NCI-H2107 treated with DMSO at 0.1 percent for 48 hours (cell line): ENCODE data around the gene OR2A2.
"Not testable (repeated sequence)": the region's sequence is repeated elsewhere in the genome, so short reads cannot be mapped to it uniquely, and the experiment has no call there.

Experiments
- DNase-seq: peaks from one replicate; lab custom pipeline; 2025; ENCODE audit not compliant: unreplicated experiment; lab: John Stamatoyannopoulos, UW

Gene OR2A2

GRCh38 chr7:144109283-144109682, at the start of gene OR2A2:
OR2A2 (plus strand) TSS chr7:144109583; CDS start chr7:144109583, 0 bp downstream.
- no peak for DNase-seq

DNA sequence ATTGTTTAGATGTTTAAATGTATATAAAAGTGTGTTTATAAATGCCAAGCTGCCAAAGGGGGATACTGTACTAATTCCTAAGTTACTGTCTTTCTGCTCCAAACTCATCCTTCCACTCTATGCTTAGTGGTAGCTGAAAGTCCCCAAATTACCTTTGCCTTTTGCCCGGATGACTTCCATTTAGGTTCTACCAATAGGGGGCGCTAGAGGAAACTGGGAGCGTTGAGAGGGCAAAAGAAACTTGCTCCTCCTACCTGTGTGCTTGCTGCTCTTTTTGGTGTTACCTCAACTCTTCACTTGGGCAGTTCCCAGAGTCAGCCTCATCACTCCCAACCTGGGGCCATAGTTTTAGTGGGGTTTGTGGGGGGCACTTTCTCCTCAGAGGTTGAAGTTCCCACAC, 45.7 kb upstream of the OR2A2 start:
- DNase-seq: no peak

GRCh38 chr7:144069511-144069910, 39.9 kb upstream of the OR2A2 start, which contains the start of gene OR2A25:
OR2A25 (plus strand) TSS chr7:144069811; CDS start chr7:144074220, 4,409 bp downstream.
- no peak for DNase-seq

GRCh38 chr7:144069953-144070352, 39.4 kb upstream of the OR2A2 start:
- no peak for DNase-seq

- no peak for DNase-seq
Observed at GRCh38 chr7:144074374-144074773, 35.0 kb upstream of the OR2A2 start.

DNA sequence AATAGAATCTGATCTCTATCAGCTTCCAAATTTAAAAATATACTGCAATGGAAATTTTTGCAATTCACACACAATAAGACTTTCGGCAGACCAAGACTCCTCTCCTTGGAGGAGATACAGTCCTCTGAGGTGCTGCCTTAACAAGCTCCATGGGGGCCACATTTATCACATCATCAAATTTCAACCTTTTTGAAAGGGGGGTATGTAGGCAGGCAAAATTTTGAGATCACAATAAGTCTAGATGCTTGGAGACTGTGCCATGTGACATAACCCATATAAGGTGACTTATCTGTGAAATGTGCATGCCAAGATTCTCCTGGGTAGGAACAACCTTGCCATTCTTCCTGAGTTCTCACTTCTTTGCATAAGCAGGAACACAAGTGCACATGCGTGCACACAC, 23.4 kb upstream of the OR2A2 start, which contains the start of gene OR2A12:
Gene OR2A12, plus strand, starts transcription at position 301 of the 400 bp plus-strand sequence. CDS start 8,830 bp downstream, outside the sequence.
- DNase-seq: no peak

GRCh38 chr7:144086730-144087129, 22.7 kb upstream of the OR2A2 start:
- no peak for DNase-seq

GRCh38 chr7:144087230-144087629, 22.2 kb upstream of the OR2A2 start:
- no peak for DNase-seq

- DNase-seq: no peak
Observed at GRCh38 chr7:144090667-144091066, 18.7 kb upstream of the OR2A2 start.

GRCh38 chr7:144098776-144099175, 10.6 kb upstream of the OR2A2 start:
- DNase-seq: no peak

DNA sequence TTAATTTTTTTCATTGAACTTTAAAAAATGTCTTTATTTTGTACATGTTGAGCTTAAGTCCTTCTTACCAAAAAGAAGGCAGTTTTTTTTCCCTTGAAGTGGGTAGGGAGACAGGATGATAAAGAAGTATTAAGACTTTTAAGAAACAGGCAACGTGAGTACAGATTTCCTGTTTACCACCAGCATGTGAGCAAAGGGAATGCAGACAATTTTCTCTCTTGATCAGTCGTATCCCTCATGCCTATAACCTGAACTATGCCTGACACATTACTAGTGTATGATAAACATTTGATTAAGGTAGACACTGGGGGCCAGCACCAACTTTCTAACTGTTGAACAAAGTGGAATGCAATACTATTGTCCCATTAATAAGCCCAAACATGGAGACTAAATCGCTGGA, 8.8 kb upstream of the OR2A2 start:
- DNase-seq: no peak

DNA sequence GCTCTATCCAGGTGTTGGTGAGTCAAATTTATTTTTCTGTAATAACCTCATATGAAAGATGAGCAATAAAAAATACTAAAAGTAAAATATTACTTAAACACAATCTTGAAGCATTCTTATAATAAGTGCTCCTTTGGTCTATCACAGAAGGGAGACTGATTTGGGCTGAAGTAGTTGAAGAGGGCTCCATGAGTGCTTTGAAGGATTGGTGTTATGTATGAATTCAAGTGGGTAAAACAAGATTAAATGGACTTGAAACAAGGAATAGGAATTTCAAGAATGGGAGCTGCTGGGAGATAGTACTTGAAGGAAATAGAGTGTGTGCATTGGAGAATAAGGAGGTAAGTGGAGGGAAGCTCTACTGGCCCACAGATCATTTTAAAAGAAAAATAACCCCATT, 7.3 kb upstream of the OR2A2 start:
- DNase-seq: no peak

GRCh38 chr7:144105211-144105610, 4.2 kb upstream of the OR2A2 start:
- DNase-seq: no peak

DNA sequence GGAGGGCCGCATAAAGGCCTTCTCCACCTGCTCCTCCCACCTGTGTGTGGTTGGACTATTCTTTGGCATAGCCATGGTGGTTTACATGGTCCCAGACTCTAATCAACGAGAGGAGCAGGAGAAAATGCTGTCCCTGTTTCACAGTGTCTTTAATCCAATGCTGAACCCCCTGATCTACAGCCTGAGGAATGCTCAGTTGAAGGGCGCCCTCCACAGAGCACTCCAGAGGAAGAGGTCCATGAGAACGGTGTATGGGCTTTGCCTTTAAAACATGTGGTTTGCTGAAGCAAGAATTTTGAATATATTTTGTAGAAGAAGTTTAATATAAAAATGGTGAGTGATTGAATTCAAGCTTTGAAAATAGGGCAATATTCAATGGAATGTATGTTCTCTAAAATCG, 889 bp downstream of the OR2A2 start:
- no peak for DNase-seq

DNA sequence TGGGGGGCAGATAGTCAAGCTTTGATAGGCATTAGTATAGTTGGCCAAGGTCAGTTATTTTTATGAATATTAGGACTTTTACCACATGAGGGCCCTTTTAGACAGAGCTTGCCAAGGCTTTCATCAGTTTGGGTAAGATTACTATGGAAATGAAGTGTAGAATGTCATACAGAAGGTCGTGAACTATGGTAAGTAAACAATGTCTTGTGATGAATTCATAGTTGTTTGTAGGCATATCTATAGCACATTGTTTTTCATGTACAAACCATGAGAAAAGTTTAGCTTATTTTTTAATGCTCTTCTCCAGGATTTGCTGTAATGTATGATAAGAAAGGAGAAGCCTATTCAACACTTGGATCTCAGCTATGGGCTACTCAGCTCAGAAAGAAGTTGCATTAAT, 4.3 kb downstream of the OR2A2 start:
- no peak for DNase-seq

DNA sequence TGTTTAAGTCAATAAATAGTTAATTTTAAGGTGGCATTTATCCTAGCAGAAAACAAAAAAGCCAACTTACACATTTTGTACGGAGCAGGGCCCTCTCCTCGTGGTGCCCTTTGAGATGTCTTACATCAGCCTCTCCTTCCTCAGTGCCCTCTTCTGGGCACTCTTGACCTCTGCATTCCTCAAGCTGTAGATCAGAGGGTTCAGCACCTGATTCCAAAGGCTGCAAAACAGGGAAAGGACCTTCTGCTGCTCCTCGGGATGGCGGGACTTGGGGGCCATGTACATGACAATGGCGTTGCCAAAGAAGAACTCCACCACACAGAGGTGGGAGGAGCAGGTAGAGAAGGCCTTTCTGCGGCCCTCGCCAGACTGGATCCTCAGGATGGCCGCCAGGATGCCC, 9.0 kb downstream of the OR2A2 start:
- no peak for DNase-seq

- no peak for DNase-seq
Observed at GRCh38 chr7:144122876-144123275, 13.5 kb downstream of the OR2A2 start, which contains the start of gene OR2A14. OR2A14 (plus strand) TSS chr7:144123176; CDS start chr7:144129113, 5,937 bp downstream.

GRCh38 chr7:144127714-144128334, 18.4 kb downstream of the OR2A2 start:
- peak; percentile 63 for DNase-seq

DNA sequence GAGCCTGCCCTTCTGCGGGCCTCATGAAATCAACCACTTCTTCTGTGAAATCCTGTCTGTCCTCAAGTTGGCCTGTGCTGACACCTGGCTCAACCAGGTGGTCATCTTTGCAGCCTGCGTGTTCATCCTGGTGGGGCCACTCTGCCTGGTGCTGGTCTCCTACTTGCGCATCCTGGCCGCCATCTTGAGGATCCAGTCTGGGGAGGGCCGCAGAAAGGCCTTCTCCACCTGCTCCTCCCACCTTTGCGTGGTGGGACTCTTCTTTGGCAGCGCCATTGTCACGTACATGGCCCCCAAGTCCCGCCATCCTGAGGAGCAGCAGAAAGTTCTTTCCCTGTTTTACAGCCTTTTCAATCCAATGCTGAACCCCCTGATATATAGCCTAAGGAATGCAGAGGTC, 20.2 kb downstream of the OR2A2 start:
- not testable (repeated sequence) for DNase-seq

- no peak for DNase-seq
Observed at GRCh38 chr7:144130730-144131129, 21.3 kb downstream of the OR2A2 start.

- DNase-seq: no peak
Observed at GRCh38 chr7:144132262-144132661, 22.9 kb downstream of the OR2A2 start.

DNA sequence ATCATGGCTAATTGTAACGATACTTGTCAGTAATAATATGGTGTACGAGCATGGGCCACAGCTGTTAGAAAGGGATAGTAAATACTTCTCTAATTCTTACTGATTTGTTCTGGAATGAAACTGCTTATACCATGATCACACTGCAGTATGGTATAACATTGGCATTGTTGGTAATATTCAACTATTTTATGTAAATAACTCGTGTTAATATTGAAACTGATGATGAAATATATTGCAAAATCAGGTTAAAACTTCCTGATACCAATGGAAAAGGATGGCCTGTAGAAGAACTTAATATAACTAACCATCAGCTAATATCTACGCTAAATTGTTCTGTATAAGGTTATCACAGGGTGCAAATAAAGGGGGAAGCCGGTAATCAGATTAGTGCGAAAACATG, 23.9 kb downstream of the OR2A2 start:
- no peak for DNase-seq

GRCh38 chr7:144134116-144134515, 24.7 kb downstream of the OR2A2 start:
- DNase-seq: no peak
